ENCODE measurements around the gene FGD2.

Gene FGD2

DNA sequence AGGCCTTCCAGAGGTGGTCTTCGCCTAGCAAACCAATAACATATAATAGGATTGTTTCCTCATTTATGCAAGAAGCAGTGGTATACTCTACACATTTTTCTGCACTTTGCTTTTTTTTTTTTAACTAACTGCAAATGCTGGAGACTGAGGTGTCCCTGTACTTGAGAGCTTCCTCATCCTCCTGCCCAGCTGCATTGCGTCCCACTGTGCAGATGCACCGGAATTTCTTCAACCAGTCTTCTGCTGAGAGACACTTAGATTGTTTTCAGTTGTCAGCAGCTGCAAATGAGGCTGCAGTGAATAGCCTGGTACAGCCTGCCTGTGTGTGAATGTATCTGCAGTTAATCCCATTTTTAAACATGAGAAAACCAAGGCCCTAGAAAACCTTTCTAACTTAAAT is 11.5 kb downstream of the FGD2 start:
- in situ Hi-C loops (cut with MboI; ENCODE audit: low sequenced_read_pairs): no loop called here

DNA sequence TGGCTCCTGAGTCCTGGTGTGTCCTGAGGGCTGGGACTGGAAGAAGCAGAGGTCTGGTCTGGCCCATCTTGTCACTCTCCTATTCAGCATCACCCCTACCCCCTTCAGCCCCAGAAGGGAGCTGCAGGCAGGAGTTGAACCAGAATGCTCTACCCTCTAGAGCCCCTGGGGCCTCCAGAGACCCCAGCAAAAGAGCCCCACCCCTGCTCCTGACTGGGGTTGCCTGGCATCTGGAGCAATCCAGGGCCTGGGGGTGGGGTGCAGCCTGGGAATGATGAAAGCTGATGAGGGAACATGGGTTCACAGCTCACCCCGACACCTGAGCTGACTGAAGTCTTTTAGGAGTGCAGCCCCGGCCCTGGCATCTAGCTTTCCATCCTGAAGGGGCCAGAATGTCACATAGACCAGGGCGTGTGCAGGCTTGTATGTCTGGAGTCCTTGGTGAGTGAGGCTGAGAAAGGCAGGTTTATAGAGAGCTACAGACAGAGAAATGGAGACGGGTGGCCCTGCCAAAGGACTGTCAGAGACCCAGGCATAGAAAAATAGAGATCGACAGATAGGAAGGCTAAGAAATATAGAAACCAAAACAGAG is 12.2 kb downstream of the FGD2 start:
- in situ Hi-C loops (cut with MboI; ENCODE audit: low sequenced_read_pairs): no loop called here

DNA sequence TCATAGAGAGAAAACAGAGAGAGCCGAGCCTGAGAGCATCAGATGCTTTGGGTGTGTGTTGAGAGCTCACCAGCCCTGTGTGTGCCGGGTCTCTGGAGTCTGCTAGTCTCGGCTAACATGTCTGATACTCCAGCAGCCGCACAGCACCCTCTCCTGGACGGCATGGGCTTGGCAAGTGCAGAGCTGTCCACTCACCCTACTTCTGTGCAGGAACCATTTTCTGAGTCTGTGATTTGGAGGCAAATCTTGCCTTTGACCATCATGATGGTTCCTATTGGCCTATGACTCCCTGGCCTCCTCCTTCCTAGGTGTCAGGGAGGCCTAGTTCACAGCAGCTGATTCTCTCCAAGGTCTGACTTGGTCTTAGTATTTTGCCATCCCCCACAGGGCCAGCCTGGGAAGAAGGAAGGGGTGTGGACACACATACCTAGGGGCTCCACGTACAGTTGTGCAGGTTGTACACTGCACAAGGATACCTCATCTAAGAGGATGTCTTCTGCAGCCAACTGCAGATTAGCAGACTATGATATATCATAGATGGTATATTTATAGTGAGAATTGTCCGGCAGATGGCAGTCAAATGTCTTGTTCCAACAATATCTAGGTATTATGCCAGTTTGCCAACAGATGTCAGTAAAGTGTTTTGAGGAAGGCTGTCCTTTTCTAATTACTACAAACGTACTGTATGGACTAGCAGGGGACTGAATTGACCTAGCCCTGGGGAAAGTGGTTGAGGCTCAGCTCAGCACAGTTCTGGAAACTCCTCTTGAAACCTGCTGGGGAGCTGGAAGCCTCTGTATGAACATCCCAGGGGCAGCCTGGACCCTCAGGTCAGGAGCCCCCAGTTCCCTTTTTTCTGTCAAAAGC is 13.0 kb downstream of the FGD2 start:
- in situ Hi-C loops (cut with MboI; ENCODE audit: low sequenced_read_pairs): no loop called here

DNA sequence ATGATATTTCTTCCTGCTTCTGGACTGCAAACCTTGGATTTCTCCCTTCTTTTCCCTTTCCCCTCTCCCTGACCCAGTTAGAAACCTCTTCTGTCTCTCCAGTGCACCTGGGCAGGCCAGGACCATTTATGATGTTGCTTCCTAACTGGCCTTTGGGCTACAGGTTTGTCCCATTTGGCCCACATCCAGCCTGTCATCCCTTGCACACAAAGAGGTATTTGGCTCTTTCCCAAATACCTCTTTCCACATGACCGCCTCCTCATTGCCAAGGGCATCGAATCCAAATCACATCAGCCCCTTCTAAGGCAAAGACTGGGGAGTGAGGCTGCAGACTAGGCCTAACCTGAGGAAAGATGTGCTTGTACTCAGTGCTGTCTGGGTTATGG is 13.6 kb downstream of the FGD2 start:
- in situ Hi-C loops (cut with MboI; ENCODE audit: low sequenced_read_pairs): no loop called here

DNA sequence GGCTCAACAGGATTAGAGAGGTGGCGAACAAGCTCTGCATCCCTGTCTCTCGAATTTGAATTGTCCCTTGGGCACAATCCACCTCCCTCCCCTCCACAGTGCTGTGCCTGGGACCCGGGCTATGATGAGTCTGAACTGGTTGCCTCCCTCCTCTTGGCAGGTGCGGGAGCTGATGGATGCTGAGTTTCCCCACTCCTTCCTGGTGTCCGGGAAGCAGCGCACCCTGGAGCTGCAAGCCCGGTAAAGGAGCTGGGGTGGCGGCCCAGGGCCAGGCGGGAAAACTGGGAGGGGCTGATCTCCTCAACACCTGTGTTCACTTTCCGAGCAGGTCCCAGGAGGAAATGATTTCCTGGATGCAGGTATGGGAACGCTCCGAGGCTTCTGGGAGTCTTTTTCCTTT is 14.9 kb downstream of the FGD2 start:
- in situ Hi-C loops (cut with MboI; ENCODE audit: low sequenced_read_pairs): loop anchor here (5.0 to 10.0 kb wide), 2 partner anchors 154 to 192 kb away; partner anchors contain the start of gene PIM1

DNA sequence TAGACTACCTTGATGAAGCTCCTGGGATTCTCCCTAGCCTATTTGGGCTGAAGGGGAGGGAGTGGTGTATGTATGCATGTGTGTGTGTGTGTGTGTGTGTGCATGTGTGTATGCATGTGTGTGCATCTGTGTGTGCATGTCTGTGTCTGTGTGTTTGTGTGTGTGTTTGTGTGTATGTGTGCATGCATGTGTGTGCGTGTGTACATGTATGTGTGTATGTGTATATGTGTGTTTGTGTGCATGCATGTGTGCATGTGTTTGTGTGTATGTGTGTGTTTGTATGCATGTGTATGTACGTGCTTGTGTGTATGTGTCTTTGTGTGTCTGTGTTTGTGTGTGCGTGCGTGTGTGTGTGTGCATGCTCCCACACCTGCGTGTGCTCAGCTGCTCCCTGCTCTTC is 15.4 kb downstream of the FGD2 start:
- in situ Hi-C loops (cut with MboI; ENCODE audit: low sequenced_read_pairs): loop anchor here (5.0 to 10.0 kb wide), 2 partner anchors 154 to 191 kb away; partner anchors contain the start of gene PIM1

DNA sequence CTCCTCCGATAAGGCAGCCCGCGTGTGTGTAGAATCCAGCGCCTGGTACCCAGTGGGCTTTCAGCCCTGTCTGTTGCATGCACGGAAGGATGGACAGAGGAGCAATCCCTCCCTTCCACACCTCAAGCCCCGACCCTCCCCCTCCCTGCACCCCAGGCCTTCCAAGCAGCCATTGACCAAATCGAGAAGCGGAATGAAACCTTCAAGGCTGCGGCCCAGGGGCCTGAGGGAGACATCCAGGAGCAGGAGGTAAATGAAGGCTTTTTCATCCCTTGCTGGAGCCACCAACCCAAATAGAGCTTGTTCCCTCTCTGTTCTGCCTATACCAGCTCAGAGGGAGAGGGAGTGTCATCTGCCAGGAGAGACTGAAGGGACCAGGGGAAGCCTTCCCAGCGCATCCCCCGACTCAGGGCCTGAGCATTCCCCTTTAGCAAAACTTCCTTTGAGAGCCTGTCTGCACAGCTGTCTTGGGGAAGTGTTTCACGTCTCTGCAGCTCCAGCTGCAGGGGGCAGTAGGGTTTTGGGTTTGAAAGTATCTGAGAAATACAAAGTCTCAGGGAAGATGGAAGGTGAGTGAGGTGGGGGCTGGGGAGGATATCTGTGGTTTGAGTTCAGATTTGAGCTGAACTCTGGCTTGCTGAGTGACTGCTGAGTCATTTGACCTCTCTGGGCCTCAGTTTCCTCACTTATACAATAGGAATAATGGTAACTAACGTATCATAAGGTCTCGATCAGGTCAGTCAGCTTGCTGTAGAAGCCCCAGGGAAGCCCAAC is 16.1 kb downstream of the FGD2 start:
- in situ Hi-C loops (cut with MboI; ENCODE audit: low sequenced_read_pairs): loop anchor here (5.0 to 10.0 kb wide), 2 partner anchors 153 to 191 kb away; partner anchors contain the start of gene PIM1

DNA sequence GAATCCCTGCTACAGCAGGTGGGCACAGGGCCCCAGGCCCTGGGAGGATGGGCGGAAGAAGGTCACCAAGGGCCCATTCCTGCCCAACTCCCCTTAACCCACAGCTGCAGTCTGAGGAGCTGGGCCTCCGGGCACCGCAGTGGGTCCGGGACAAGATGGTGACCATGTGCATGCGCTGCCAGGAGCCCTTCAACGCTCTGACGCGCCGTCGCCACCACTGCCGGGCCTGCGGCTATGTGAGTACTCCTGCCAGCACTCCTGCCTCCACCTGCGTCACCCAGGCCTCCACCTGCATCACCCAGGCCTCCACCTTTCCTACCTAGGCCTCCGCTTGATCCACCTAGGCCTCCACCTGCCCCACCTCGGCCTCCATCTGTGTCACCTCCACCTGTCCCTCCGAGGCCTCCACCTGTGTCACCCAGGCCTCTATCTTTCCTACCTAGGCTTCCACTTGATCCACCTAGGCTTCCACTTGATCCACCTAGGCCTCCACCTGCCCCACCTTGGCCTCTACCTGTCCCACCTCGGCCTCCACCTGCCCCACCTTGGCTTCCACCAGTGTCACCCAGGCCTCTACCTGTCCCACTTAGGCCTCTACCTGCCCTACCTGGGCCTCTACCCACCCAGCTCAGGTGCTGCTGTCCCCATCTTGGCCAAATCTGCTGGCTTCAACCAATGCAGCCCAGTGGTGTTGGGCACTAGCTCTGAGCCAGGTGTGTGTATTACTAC is 16.8 kb downstream of the FGD2 start:
- in situ Hi-C loops (cut with MboI; ENCODE audit: low sequenced_read_pairs): loop anchor here (5.0 to 10.0 kb wide), 2 partner anchors 153 to 190 kb away; partner anchors contain the start of gene PIM1

DNA sequence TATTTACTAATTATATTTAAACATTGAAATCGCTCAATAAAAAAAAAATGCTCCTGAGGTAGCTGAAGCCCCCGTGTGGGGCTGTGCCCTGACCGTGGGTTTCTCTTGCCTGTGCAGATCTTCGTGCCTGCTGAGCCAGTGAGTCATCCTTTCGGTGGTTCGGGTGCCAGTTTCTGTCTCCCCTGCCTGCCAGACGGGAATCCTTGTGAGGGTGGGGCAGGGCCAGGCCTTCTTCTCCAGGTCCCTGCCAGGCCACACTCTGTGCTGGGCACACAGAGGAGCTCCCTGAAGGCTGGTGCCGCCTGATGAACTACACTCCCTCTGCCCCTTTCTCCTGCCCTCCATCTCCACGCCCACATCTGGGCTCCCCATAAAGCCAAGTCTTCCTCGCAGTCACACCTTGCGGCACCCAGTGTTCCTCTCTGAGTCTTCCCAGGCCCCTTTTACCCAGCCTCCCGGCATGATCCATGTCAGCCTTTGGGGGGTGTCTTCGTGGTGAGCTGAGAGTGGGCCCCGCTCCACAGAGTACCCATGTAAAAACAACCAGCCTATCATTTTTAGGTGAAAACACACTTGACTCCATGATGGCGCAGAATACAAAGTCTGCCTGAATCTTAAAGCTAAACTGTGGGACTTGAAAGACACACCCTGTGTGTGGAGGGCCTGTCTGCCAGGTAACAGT is 19.3 kb downstream of the FGD2 start:
- in situ Hi-C loops (cut with MboI; ENCODE audit: low sequenced_read_pairs): loop anchor here (5.0 to 10.0 kb wide), 2 partner anchors 150 to 188 kb away; partner anchors contain the start of gene PIM1

DNA sequence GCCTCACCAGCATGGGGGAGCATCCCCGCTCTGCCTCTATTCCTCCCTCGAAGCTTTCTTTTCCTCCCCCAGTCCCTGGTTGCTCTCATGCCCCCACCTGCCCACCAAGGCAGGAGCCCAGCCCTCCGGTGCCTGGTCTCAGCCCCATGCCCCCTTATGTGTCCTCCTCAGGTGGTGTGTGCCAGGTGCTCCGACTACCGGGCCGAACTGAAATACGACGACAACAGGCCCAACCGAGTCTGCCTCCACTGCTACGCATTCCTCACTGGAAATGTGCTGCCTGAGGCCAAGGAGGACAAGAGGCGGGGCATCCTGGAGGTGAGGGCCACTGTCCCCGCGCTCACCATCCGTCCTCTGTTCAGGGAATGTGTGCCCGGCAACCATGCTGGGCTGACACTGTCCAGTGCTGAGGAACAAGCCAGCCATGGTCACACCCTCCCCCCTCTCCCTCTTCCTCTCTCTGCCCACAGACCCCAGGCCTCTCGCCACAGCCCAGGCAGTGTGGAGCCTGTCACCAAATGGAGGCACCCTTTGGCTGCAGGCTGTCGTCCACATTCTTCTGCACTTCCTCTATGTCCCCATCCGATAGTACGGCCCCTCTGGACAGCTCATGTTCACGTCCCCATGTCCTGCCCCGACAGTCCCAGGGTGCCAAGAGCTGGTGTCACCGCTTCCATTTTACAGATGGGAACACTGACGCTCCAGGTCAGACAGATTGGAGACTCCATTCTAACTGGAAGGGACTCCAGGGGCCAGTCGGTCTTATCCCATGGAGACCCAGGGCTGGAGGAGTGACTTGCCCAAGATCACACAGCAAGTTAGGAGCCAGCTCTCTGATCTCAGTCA is 20.4 kb downstream of the FGD2 start:
- in situ Hi-C loops (cut with MboI; ENCODE audit: low sequenced_read_pairs): loop anchor here (10.0 kb wide), 1 partner anchor 149 kb away; the partner anchor contains the start of gene PIM1

DNA sequence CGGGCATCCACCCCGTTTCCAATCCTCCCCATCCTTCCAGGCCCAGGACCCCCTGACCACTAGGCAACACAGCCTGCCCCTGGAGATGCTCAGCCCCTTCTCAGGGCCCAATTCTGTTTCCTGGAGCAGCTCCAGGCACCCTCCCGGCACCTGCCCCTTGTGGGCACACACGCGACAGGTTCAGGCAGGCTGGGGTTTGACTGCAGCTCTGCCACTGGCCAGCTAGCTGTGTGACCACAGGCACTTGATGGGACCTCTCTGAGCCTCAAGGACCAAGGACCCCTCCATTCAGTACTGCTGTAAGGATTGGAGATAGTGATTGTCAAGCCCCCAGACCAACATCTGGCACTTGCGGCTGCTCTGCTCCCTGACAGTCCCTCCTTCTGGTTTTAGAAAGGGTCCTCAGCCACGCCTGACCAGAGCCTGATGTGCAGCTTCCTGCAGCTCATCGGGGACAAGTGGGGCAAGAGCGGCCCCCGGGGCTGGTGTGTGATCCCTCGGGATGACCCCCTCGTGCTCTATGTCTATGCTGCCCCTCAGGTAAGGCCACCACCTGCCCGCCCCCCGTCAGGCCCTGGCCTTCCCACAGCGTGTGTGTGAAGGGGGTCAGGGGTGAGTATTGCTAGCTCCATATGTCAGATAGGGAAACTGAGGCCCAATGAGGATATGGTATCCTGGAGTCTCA is 21.7 kb downstream of the FGD2 start:
- in situ Hi-C loops (cut with MboI; ENCODE audit: low sequenced_read_pairs): loop anchor here (10.0 kb wide), 1 partner anchor 148 kb away; the partner anchor contains the start of gene PIM1

DNA sequence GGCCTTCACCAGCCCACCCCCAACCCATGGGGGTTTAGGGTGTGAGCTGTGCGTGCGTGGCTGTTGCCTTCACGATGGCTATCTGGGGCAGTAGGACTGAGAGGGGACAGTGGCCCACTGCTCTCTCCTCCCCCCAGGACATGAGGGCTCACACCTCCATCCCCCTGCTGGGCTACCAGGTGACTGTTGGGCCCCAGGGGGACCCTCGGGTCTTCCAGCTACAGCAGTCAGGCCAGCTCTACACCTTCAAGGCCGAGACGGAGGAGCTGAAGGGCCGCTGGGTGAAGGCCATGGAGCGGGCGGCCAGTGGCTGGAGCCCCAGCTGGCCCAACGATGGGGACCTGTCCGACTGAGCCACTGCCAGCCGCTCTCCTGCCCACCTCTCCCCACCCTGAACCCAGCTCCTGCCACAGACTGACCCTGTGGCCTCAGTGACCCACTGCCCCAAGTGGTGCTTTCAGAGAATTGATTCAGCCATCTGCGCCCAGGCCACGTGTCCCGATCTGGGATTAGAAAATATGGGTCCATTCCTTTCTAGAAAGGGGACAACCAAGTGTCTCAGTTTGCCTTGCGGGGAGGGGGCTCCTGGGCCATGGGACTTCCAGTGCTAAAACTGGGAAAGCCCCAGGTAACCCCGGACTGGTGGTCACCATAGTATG is 22.5 kb downstream of the FGD2 start:
- in situ Hi-C loops (cut with MboI; ENCODE audit: low sequenced_read_pairs): loop anchor here (10.0 kb wide), 1 partner anchor 147 kb away; the partner anchor contains the start of gene PIM1

DNA sequence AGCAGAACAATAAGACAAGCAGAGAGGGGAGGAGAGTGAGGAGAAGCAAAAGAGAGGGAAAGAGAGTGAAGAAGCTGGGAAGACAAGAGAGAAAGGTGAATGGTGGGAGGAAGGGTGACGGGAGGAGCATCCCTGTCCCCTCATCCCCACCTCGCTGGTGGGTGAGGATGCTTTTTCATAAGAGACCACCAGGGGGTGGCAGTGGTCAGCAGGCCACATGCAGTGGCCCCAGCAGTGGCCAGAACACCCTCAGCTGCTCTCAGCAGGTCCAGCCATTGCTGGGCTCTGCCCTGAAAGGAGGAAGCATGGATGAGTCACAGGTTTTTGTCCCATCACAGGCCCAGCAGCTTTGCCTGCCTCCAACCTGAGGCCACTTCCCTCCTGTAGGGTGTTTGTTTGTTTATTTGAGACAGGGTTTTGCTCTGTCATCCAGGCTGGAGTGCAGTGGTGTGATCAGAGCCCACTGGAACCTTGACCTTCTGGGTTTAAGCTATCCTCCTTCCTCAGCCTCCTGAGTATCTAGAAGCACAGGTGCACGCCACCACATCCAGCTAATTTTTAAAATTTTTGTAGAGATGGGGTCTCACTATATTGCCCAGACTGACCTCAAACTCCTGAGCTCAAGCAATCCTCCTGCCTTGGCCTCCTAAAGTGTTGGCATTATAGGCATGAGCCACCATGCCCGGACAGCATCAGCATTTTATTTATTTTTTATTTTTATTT is 24.0 kb downstream of the FGD2 start:
- in situ Hi-C loops (cut with MboI; ENCODE audit: low sequenced_read_pairs): loop anchor here (10.0 kb wide), 1 partner anchor 145 kb away; the partner anchor contains the start of gene PIM1

DNA sequence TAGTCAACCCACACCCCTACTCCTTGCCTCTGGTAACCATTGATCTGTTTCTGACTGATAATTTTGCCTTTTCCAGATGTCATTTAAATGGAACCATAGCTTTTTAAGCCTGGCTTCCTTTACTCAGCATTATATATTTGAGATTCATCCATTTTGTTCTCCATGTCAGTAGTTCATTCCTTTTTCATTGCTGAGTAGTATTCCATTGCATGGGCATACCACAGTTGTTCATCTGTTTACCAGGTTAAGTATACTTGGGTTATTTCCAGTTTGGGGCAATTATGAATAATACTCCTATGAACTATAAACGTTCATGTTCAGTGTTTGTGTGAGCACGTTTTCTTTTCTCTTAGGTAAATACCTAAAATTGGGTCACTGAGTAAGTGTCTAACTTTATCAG is 25.1 kb downstream of the FGD2 start:
- in situ Hi-C loops (cut with MboI; ENCODE audit: low sequenced_read_pairs): no loop called here

DNA sequence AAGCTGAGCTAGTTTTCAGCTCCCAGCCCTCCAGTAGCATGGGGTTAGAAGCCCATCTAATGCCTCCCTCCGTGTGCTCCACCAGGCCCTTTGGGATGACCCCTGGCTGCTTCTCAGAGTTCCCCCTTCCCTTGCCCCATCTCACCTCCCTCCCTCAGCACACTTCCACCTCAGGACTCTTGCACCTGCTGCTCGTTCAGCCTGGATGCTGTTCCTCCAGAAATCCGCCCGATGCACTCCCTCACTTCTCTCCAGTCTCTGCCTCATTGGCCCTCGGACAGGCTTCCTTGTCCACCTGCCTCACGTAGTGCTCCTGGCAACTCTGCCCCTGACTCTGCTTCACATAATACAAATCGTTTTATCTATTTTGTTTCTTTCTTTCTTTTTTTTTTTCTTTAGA is 26.8 kb downstream of the FGD2 start:
- in situ Hi-C loops (cut with MboI; ENCODE audit: low sequenced_read_pairs): no loop called here

DNA sequence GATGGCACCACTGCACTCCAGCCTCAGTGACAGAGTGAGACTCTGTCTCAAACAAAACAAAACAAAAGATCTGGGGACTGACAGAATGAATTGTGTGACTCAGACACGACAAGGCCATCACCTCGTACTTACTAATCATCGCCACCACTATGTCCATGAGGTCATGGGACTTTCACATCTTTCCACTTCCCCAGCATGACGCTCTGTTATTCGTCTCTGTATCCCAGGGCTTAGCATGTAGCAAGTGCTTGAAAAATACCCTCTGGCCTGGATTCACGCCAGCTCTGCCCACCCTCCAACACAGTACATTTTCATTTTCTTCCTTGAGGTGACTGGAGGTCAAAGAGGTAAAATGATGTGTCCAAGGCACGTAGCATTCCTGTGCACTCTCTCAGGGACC is 27.8 kb downstream of the FGD2 start:
- in situ Hi-C loops (cut with MboI; ENCODE audit: low sequenced_read_pairs): no loop called here
